SK-N-SH (cell line): ENCODE measurements around the gene CBX7. TPM values are rescaled to one million over a fixed set of nuclear protein-coding genes. Genes with fewer than 3 reads are reported as not detected.

Experiments
- CTCF ChIA-PET: fragments of 300-600, 350-600 bp; formaldehyde crosslinking; extraction: SDS; loops from one replicate; lab custom pipeline; 2021; lab: Yijun Ruan, JAX
- POLR2A ChIA-PET: fragments of 350-600 bp; sonication (Branson Sonifier 250); formaldehyde crosslinking; extraction: SDS; loops from one replicate; lab custom pipeline; 2020; ENCODE audit warnings: antibody characterized with exemption, inconsistent platforms; lab: Yijun Ruan, JAX
- DNase-seq: peaks from one replicate; pipeline ENCODE4 v3.0.0; 2012
- H2AFZ ChIP-seq: fragments of 200-600 bp; sonication (generic); 2 replicates; pipeline ENCODE4 v1.8.1; 2016; ENCODE audit warnings: antibody characterized with exemption, mild to moderate bottlenecking, low read depth
- H3F3A ChIP-seq: fragments of 200-600 bp; sonication (generic); replicated peaks from 2 replicates; pipeline ENCODE3; 2016; ENCODE audit warnings: antibody characterized with exemption, mild to moderate bottlenecking; ENCODE audit not compliant: insufficient read depth
- H3K27ac ChIP-seq, 2 experiments: fragments of 200-500 bp in 1 of 2; fragments of 200-600 bp in 1 of 2; sonication (Bioruptor generic) in 1 of 2; sonication (generic), shearing (Covaris generic) in 1 of 2; 2 replicates each; pipeline versions ENCODE4 v1.5.1 to v1.6.1; 2014 to 2016; ENCODE audit warnings: low read depth in 2 of 2, inconsistent platforms in 1 of 2, low read length in 1 of 2, mild to moderate bottlenecking in 1 of 2, mixed read lengths in 1 of 2
- H3K27me3 ChIP-seq: fragments of 200-600 bp; sonication (generic), shearing (Covaris generic); 2 replicates; pipeline ENCODE4 v1.6.1; 2016; ENCODE audit warnings: mixed run types; ENCODE audit not compliant: insufficient read depth
- H3K36me3 ChIP-seq, 2 experiments: fragments of 200-500 bp in 1 of 2; fragments of 200-600 bp in 1 of 2; sonication (Bioruptor generic) in 1 of 2; sonication (generic) in 1 of 2; replicated peaks in 1 of 2; 2 replicates each; pipeline versions ENCODE3 to v1.5.1; 2014 to 2016; ENCODE audit warnings: low read length in 1 of 2, mild to moderate bottlenecking in 1 of 2; ENCODE audit not compliant: insufficient read depth in 2 of 2, control insufficient read depth in 1 of 2
- H3K4me1 ChIP-seq, 2 experiments: fragments of 200-500 bp in 1 of 2; fragments of 200-600 bp in 1 of 2; sonication (Bioruptor generic) in 1 of 2; sonication (generic), shearing (Covaris generic) in 1 of 2; 2 replicates each; pipeline versions ENCODE4 v1.5.1 to v1.6.1; 2014 to 2016; ENCODE audit warnings: low read depth in 1 of 2, low read length in 1 of 2, mixed run types in 1 of 2; ENCODE audit not compliant: insufficient read depth in 2 of 2, control insufficient read depth in 1 of 2
- H3K4me2 ChIP-seq: fragments of 200-600 bp; sonication (generic), shearing (Covaris generic); 2 replicates; pipeline ENCODE4 v1.6.1; 2017; ENCODE audit warnings: mixed run types
- H3K4me3 ChIP-seq, 2 experiments: fragments of 200-500 bp in 1 of 2; fragments of 200-600 bp in 1 of 2; sonication (Bioruptor generic) in 1 of 2; sonication (generic), shearing (Covaris generic) in 1 of 2; 2 replicates each; pipeline versions ENCODE4 v1.5.1 to v1.8.1; 2014 to 2016; ENCODE audit warnings: low read depth in 2 of 2, inconsistent platforms in 1 of 2, low read length in 1 of 2, mild to moderate bottlenecking in 1 of 2, mixed read lengths in 1 of 2, moderate library complexity in 1 of 2
- H3K79me2 ChIP-seq: fragments of 200-600 bp; sonication (generic); 2 replicates; pipeline ENCODE4 v1.8.1; 2017; ENCODE audit warnings: mild to moderate bottlenecking; ENCODE audit not compliant: insufficient read depth
- H3K9ac ChIP-seq: fragments of 200-600 bp; sonication (generic); 2 replicates; pipeline ENCODE4 v1.6.1; 2017; ENCODE audit warnings: mixed run types
- H3K9me2 ChIP-seq: fragments of 200-600 bp; sonication (generic); 2 replicates; pipeline ENCODE4 v1.6.1; 2017; ENCODE audit warnings: mixed run types
- H3K9me3 ChIP-seq: fragments of 200-600 bp; sonication (generic); 2 replicates; pipeline ENCODE4 v1.6.1; 2017; ENCODE audit warnings: mixed run types, mild to moderate bottlenecking, moderate library complexity
- H4K20me1 ChIP-seq: fragments of 200-600 bp; sonication (generic); 2 replicates; pipeline ENCODE4 v1.6.1; 2017; ENCODE audit warnings: mild to moderate bottlenecking, mixed run types; ENCODE audit not compliant: insufficient read depth
- ELF1 ChIP-seq: IDR thresholded peaks from 2 replicates; pipeline ENCODE4 v1.4.0; 2012
- EP300 ChIP-seq, 2 experiments: IDR thresholded peaks; 2 replicates each; pipeline versions ENCODE4 v1.4.0 to v1.6.1; 2012; ENCODE audit warnings: borderline replicate concordance in 1 of 2, low read depth in 1 of 2, low read length in 1 of 2
- EZH2phosphoT487 ChIP-seq: fragments of 200-600 bp; sonication (generic); IDR thresholded peaks from 2 replicates; pipeline ENCODE4 v1.6.1; 2017; ENCODE audit warnings: low read depth, mixed run types, mild to moderate bottlenecking, antibody characterized with exemption, moderate library complexity, borderline replicate concordance
- FOXJ3 ChIP-seq: sonication (generic); formaldehyde crosslinking; IDR thresholded peaks from 2 replicates; pipeline ENCODE4 v1.5.1; 2020; ENCODE audit warnings: mild to moderate bottlenecking, missing genetic modification reagents
- GATA2 ChIP-seq: sonication (generic); formaldehyde crosslinking; IDR thresholded peaks from 2 replicates; pipeline ENCODE4 v1.5.0; 2020; ENCODE audit warnings: mild to moderate bottlenecking, missing genetic modification reagents
- JUND ChIP-seq: IDR thresholded peaks from 2 replicates; pipeline ENCODE4 v1.4.0; 2012
- NFIC ChIP-seq: IDR thresholded peaks from 2 replicates; pipeline ENCODE4 v1.4.0; 2012; ENCODE audit warnings: borderline replicate concordance
- POLR2AphosphoS5 ChIP-seq: IDR thresholded peaks from 2 replicates; pipeline ENCODE4 v1.6.1; 2012; ENCODE audit warnings: low read depth, low read length
- RAD21 ChIP-seq: IDR thresholded peaks from 2 replicates; pipeline ENCODE4 v1.6.1; 2012; ENCODE audit warnings: mild to moderate bottlenecking, low read length
- TCF12 ChIP-seq: IDR thresholded peaks from 2 replicates; pipeline ENCODE4 v1.4.0; 2012
- TEAD4 ChIP-seq: IDR thresholded peaks from 2 replicates; pipeline ENCODE4 v1.4.0; 2012; ENCODE audit warnings: mild to moderate bottlenecking, borderline replicate concordance; ENCODE audit not compliant: insufficient read depth
- YY1 ChIP-seq: IDR thresholded peaks from 2 replicates; pipeline ENCODE4 v1.4.0; 2012; ENCODE audit warnings: low read depth, mild to moderate bottlenecking
- WGBS: methylation state at CpG from one replicate; pipeline ENCODE4 v1.1.6; 2017; ENCODE audit warnings: low lambda C conversion rate; 5-methylcytosine and 5-hydroxymethylcytosine counted together
- polyA plus RNA-seq, 3 experiments: library from polyadenylated mRNA; depleted of rRNA; stranded (reverse); fragments of >200 nt; gene quantifications; 2 replicates each; pipeline ENCODE4 v1.2.3, GENCODE V29; 2012
- TF ChIP-seq, protein P1 (sequence below): IDR thresholded peaks from 2 replicates; pipeline ENCODE4 v1.6.1; 2012; ENCODE audit warnings: mild to moderate bottlenecking, low read depth, low read length, moderate library complexity
- TF ChIP-seq, protein P2 (sequence below): IDR thresholded peaks from 2 replicates; pipeline ENCODE4 v1.4.0; 2012; ENCODE audit warnings: low read depth, borderline replicate concordance
- TF ChIP-seq, protein P3 (sequence below): fragments of 150-350 bp; IDR thresholded peaks from 2 replicates; pipeline ENCODE4 v1.6.1; 2016; ENCODE audit warnings: mild to moderate bottlenecking, low read depth, low read length
- TF ChIP-seq, protein P4 (sequence below): IDR thresholded peaks from 2 replicates; pipeline ENCODE4 v1.4.0; 2012; ENCODE audit warnings: low read depth

Gene CBX7
- polyA plus RNA-seq, 1 of the 3 experiments (the other 2 are of a cell fraction), result 2.3 TPM

DNA sequence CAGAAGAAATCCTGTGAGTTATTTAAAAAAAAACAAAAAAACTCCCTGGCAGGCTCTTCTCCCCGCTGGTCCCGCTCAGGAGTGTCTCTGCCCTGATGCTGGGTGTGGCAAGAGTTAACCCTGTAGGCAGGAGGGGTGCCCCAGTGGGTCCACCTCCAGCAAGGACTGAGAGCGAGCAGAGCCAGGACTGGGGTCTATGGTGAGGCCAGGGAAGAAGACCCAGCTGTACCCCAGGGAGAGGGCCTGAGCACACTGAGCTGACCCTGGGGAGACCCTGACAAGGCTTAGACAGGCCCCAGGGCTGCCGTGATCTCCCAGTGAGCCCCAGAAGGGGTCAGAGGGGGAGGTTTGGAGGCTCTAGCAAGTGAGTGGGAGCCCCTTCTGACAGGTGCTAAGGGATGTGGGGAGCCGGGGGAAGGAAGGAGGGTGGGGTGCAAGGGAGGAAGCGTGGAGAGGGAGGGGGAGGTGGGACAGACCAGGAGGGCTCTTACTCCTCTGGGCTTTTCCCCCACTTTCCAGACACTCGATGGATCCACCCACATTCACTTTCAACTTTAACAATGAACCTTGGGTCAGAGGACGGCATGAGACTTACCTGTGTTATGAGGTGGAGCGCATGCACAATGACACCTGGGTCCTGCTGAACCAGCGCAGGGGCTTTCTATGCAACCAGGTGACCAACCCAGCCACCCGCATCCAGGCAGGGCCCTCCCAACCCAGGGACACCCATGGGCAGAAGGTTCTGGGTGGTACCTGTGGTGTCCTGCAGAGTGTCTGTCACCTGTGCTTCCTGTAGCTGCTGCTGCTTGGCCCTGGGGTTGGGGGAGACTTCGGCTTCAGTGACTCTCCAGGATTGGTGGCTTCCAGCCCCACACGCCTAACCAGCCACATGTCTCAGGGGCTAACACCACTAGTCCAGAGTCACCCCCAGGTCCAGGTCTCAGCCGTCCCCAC is 69.0 kb downstream of the CBX7 start:
- Histone ChIP-seq H3K4me1 (peaks cover 0 to 6% of the 10 kb centered on the region in 2 experiments; a peak in 1 of 4 replicates), H4K20me1 (no peaks in the 10 kb centered on the region), H3K36me3 (no peaks in the 10 kb centered on the region), H3K27ac (no peak overlapping the region), H2AFZ (no peak overlapping the region), H3K9me2 (no peaks in the 10 kb centered on the region), H3K4me3 (no peak overlapping the region), H3F3A (no peaks in the 10 kb centered on the region), H3K79me2 (no peaks in the 10 kb centered on the region), H3K9ac (no peak overlapping the region), H3K9me3 (no peaks in the 10 kb centered on the region), H3K27me3 (no peaks in the 10 kb centered on the region), H3K4me2 (no peak overlapping the region)
- ChIA-PET CTCF (no interaction called here), POLR2A (no interaction called here)
- DNase-seq, result no peak
- TF ChIP-seq RAD21 (no peak), JUND (no peak), TEAD4 (no peak), TCF12 (no peak), POLR2AphosphoS5 (no peak), GATA2 (CRISPR knock-in tag) (no peak), NFIC (no peak)
- TF ChIP-seq, protein P1, sequence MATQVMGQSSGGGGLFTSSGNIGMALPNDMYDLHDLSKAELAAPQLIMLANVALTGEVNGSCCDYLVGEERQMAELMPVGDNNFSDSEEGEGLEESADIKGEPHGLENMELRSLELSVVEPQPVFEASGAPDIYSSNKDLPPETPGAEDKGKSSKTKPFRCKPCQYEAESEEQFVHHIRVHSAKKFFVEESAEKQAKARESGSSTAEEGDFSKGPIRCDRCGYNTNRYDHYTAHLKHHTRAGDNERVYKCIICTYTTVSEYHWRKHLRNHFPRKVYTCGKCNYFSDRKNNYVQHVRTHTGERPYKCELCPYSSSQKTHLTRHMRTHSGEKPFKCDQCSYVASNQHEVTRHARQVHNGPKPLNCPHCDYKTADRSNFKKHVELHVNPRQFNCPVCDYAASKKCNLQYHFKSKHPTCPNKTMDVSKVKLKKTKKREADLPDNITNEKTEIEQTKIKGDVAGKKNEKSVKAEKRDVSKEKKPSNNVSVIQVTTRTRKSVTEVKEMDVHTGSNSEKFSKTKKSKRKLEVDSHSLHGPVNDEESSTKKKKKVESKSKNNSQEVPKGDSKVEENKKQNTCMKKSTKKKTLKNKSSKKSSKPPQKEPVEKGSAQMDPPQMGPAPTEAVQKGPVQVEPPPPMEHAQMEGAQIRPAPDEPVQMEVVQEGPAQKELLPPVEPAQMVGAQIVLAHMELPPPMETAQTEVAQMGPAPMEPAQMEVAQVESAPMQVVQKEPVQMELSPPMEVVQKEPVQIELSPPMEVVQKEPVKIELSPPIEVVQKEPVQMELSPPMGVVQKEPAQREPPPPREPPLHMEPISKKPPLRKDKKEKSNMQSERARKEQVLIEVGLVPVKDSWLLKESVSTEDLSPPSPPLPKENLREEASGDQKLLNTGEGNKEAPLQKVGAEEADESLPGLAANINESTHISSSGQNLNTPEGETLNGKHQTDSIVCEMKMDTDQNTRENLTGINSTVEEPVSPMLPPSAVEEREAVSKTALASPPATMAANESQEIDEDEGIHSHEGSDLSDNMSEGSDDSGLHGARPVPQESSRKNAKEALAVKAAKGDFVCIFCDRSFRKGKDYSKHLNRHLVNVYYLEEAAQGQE, result no peak
- TF ChIP-seq, protein P2, sequence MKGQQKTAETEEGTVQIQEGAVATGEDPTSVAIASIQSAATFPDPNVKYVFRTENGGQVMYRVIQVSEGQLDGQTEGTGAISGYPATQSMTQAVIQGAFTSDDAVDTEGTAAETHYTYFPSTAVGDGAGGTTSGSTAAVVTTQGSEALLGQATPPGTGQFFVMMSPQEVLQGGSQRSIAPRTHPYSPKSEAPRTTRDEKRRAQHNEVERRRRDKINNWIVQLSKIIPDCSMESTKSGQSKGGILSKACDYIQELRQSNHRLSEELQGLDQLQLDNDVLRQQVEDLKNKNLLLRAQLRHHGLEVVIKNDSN, result no peak
- 82% methylated on average over 4 of the region's 14 CpGs for WGBS

DNA sequence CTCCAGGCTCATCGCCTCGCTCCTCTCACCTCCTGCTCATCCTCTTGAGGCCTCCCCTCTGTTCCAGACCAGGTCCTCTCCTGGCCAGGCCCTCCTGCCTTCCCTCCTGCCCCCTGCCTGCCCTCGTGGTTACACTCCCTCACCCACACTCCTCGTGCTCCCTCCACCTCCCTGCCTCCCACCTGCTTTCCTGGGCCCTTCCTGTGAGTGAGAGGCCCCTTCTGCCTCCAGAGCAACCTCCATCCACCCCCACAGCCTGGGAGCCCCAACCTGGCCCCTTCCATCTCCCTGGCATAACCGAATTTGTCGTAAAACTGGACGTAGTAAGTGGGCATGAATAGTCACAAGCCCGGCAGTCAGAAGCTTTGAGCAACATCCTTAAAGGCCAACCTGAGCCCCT is 70.9 kb downstream of the CBX7 start:
- H3K9me2 ChIP-seq, result no peaks in the 10 kb centered on the region

More for the DNA sequence above, 70.9 kb downstream of the CBX7 start:
- Histone ChIP-seq H3K36me3 (no peaks in the 10 kb centered on the region), H3K4me2 (no peak overlapping the region), H3K9ac (no peak overlapping the region), H3K9me3 (no peaks in the 10 kb centered on the region), H3K27me3 (no peaks in the 10 kb centered on the region), H3K4me3 (no peak overlapping the region), H3F3A (no peaks in the 10 kb centered on the region), H3K27ac (no peak overlapping the region), H3K4me1 (no peaks in the 10 kb centered on the region; a peak in 1 of 4 replicates), H2AFZ (no peak overlapping the region), H3K79me2 (no peaks in the 10 kb centered on the region), H4K20me1 (no peaks in the 10 kb centered on the region)
- ChIA-PET POLR2A (no interaction called here), CTCF (no interaction called here)
- TF ChIP-seq FOXJ3 (CRISPR knock-in tag), result no peak
- TF ChIP-seq, protein P2, result no peak
- no peak for TF ChIP-seq EP300 (IDR thresholded peaks at IDR 0.05; ENCODE audit: borderline replicate concordance in 1 of 2, low read depth in 1 of 2, low read length in 1 of 2)
- TF ChIP-seq, protein P3, sequence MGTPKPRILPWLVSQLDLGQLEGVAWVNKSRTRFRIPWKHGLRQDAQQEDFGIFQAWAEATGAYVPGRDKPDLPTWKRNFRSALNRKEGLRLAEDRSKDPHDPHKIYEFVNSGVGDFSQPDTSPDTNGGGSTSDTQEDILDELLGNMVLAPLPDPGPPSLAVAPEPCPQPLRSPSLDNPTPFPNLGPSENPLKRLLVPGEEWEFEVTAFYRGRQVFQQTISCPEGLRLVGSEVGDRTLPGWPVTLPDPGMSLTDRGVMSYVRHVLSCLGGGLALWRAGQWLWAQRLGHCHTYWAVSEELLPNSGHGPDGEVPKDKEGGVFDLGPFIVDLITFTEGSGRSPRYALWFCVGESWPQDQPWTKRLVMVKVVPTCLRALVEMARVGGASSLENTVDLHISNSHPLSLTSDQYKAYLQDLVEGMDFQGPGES, result no peak
- no peak for TF ChIP-seq ELF1
- no peak for TF ChIP-seq TCF12
- TF ChIP-seq, protein P4, sequence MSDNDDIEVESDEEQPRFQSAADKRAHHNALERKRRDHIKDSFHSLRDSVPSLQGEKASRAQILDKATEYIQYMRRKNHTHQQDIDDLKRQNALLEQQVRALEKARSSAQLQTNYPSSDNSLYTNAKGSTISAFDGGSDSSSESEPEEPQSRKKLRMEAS, result no peak
- no peak for TF ChIP-seq EZH2phosphoT487
- TF ChIP-seq JUND, result no peak
- TF ChIP-seq YY1, result no peak
- 58% methylated on average over 6 of the region's 8 CpGs for WGBS
- DNase-seq, result no peak
